22Rv1 (cell line): ENCODE data around the gene TEDC1.

Source experiments
- ZFX ChIP-seq: fragments of 450-650 bp; IDR thresholded peaks from 2 replicates; pipeline ENCODE4 v1.6.1; 2017; ENCODE audit warnings: antibody characterized with exemption, borderline replicate concordance
- TF ChIP-seq, protein P1 (sequence below): fragments of 450-650 bp; IDR thresholded peaks from 2 replicates; pipeline ENCODE4 v1.5.1; 2017; ENCODE audit warnings: mild to moderate bottlenecking

GRCh38 chr14:105519946-105520698, 29.1 kb downstream of the TEDC1 start:
- TF ChIP-seq, protein P1, sequence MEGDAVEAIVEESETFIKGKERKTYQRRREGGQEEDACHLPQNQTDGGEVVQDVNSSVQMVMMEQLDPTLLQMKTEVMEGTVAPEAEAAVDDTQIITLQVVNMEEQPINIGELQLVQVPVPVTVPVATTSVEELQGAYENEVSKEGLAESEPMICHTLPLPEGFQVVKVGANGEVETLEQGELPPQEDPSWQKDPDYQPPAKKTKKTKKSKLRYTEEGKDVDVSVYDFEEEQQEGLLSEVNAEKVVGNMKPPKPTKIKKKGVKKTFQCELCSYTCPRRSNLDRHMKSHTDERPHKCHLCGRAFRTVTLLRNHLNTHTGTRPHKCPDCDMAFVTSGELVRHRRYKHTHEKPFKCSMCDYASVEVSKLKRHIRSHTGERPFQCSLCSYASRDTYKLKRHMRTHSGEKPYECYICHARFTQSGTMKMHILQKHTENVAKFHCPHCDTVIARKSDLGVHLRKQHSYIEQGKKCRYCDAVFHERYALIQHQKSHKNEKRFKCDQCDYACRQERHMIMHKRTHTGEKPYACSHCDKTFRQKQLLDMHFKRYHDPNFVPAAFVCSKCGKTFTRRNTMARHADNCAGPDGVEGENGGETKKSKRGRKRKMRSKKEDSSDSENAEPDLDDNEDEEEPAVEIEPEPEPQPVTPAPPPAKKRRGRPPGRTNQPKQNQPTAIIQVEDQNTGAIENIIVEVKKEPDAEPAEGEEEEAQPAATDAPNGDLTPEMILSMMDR = no peak
- TF ChIP-seq ZFX = no peak
